ENCODE measurements around the gene GRAP2.
"Not testable (repeated sequence)": the region's sequence is repeated elsewhere in the genome, so short reads cannot be mapped to it uniquely, and the experiment has no call there.

The GRAP2 gene

GRCh38 chr22:39897841-39898240 lies 3.0 kb upstream of the GRAP2 start:
- no peak for DNase-seq (ENCODE audit: low spot score)

DNA sequence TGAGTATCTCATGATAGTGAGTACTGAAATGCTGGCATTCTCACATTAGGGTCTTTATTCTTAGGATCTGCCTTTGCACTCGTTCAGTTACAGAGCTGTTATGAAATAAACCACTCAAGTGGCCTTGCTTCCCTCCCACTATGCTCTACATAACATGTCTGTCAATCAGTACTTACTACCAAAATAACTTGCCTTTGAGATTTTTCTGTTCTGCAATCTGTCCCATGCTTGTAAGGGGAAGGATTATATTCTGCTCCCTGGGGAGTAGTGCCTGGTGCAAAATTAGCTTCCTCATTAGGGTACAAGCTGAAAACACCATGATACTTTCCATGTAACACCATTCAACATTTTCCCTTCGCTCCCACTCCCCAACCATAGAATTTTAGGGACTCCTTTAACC lies 1.9 kb upstream of the GRAP2 start:
- no peak for DNase-seq (ENCODE audit: low spot score)

DNA sequence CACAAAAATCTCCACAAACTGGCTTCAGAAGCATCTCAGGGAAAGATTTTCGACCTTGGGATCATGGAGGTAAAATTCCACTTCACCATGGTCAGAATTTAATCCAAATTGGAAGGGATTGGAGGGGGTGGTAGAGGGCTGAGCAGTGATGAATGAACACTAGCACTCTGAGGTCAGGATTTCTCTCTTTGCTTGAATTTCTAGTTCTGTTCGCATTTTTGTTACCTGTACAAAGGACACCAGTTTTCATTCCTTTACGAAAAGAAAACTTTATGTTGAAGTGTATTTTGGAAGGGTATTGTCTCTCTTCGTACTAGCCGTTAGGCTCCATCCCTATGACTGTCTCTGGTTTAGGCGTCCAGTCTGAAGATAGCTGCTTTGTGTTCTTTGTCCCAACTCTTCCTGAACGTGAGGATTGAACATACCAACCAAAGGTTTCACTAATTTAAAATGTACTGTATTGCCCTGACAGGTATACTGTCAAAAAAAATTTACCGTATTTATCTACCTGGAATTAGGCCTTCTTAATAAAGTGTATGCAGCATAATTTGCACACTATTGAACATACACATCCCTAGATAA lies 772 bp downstream of the GRAP2 start:
- DNase-seq (ENCODE audit: low spot score), result no peak

GRCh38 chr22:39904024-39904423 lies 3.1 kb downstream of the GRAP2 start:
- DNase-seq (ENCODE audit: low spot score), result not testable (repeated sequence)

DNA sequence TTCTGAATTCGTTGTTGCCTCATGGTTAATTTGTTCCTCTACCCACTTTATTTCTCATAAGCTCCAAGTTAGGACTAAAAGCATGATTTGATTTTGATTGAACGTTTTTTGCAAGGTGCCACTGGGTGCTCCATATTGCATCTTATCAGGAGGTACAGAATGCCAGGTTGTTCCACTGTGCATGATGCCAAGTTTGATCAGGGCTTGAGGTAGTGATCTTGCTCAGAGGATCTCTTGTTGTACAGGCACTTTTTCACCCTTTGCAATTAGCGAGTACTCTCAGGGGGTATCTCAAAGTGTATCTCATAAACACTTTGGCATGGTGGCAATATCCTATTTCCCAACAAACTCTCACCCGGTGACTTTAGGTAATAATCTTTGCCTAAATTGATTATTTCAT lies 4.0 kb downstream of the GRAP2 start:
- no peak for DNase-seq (ENCODE audit: low spot score)

DNA sequence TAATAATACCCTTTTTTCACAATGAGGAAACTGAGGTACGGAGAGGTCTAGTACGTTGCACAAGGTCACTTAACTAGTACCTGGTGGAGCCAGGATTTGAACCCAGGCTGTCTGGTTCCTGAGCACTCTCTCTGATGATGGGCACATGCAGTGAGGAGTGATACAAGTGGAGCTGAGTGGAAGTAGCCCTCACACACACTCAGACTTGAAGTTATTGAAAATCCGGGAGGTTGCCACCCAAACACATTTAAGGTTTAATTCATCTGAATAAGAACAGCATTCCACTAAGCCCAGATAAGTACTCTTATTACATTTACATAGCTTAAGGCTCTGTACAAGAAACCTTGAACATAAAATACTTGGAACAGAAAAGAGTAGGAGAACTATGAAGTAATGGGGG lies 4.8 kb downstream of the GRAP2 start:
- no peak for DNase-seq (ENCODE audit: low spot score)

DNA sequence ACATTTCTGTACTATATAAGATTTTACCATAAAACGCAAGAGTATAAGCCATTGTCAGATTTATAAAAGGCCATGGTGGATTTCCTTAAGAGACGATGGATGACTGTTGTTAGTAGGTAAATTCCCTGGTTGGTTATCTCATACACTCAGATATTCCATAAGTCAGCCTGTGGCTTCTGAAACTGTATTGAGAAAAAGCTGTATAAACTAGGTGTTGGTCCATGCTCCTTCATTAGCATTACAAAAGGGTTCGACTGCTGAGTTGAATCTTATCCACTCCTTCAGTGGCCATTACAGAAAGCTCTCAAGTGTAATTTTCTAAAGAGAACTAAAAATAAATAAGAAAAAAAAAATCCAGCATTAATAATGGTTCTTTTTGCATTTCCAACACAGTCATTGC lies 5.3 kb downstream of the GRAP2 start:
- DNase-seq (ENCODE audit: low spot score), result no peak

GRCh38 chr22:39907047-39907446 lies 6.2 kb downstream of the GRAP2 start:
- no peak for DNase-seq (ENCODE audit: low spot score)

- no peak for DNase-seq (ENCODE audit: low spot score)
Measured at GRCh38 chr22:39907605-39908097, 6.8 kb downstream of the GRAP2 start.

DNA sequence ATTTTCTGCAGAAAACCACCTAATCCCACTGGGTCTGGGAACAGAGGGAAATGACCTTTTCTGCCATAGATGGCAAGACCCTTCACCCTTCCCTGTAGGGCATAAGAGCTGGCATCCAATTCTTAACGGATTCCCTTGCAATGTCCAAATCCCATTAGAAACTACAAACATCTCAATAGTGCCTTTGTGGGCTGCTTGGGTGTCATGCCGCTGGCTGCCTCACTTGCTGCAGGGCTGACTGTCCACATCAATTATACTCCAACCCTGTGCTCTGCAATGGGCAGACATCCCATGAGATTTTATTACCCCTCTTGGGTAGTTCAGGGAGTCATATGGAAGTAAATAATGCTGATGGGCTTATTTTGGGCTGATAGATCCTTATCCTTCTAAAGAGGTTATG lies 7.3 kb downstream of the GRAP2 start:
- DNase-seq (ENCODE audit: low spot score), result no peak

GRCh38 chr22:39908737-39909136 lies 7.9 kb downstream of the GRAP2 start:
- no peak for DNase-seq (ENCODE audit: low spot score)

DNA sequence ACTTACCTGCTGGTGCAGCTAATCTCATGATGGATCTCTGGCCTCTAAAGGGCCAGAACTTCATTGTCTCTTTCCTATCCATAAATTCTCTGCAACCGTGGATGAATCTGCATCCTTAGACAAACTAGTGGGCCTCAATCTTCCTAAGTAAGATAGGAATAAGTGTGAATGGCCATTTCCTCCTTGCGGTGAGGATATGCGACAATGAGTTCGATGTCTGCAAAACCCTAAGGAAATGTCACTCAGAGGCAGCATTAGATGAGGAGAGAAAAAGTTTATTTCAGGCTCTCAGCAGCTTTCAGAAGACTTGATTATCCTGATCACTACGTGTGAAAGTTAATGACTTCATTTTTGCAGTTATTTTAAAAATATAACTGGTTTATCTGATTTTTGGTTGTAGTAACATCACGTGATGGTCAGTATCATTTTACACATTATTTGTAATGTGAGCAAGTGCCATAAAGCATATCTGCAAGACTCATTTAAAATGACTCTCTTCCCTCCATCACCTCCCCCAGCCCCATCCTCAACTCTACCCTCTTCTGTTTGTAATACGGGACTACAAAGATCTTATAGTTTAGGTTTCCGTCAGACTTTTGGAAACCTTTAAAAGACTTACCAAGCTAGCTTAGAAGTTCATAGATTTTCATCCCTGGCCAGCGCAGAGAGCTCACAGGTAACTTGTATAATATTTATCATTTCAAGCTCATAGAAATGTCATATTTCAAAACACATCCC lies 10.2 kb downstream of the GRAP2 start:
- DNase-seq (ENCODE audit: low spot score), result no peak

GRCh38 chr22:39913321-39913720 lies 12.4 kb downstream of the GRAP2 start:
- no peak for DNase-seq (ENCODE audit: low spot score)

DNA sequence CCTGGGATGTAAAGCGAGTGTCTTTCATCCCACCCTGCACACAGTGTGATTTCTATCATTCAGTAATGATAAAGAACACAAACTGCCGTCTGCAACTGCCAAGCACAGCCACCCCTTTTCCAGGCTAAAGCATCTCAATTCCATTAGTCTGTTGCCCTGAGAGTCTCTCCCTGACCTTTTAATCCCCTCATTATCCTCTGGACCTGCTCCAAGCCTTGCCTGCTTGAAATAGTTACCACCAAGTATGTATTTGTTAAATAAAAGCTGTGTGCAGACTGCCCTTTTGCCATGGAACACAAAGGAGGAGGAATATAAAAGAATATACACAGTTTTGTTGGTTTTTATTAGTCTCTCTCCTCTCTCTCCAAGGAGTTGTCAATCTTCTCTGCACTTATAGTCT lies 13.0 kb downstream of the GRAP2 start:
- DNase-seq (ENCODE audit: low spot score), result no peak

DNA sequence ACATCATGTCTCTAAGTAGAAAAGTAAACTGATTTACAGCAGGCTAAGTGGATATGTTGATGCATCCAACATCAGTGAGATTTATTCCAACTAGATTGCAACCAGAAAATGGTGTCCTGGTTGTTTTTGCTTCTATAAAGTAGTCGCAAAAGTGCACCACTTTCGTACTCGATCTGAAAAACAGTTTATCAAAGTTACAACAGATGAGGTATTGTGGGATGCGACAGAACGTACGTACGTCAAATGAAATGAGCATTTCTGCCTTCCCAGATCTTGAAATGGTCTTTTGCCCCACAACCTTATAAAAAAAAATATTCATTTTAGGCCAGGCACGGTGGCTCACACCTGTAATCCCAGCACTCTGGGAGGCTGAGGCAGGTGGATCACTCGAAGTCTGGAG lies 13.7 kb downstream of the GRAP2 start:
- no peak for DNase-seq (ENCODE audit: low spot score)

GRCh38 chr22:39915295-39915726 lies 14.4 kb downstream of the GRAP2 start:
- DNase-seq (ENCODE audit: low spot score), result no peak

DNA sequence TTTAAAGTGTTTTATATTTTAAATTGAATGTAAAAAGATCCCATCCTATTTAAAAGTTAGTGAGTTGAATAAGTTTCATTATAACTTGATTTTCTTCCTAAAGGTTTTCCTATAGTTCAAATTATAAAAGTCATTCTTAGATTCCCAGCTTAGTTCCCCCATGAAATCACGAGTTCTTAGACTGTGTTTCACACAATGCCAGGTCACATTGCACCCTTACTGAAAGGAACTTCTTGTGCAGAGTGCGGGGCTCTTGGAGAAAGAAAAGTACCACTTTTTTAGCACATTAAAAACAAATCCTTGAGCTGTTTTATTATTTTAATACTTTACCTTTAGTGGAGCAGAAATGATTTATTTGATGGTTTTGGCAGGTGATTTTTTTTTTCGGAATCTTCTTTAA lies 15.6 kb downstream of the GRAP2 start:
- no peak for DNase-seq (ENCODE audit: low spot score)

- no peak for DNase-seq (ENCODE audit: low spot score)
Measured at GRCh38 chr22:39917197-39917643, 16.3 kb downstream of the GRAP2 start.

DNA sequence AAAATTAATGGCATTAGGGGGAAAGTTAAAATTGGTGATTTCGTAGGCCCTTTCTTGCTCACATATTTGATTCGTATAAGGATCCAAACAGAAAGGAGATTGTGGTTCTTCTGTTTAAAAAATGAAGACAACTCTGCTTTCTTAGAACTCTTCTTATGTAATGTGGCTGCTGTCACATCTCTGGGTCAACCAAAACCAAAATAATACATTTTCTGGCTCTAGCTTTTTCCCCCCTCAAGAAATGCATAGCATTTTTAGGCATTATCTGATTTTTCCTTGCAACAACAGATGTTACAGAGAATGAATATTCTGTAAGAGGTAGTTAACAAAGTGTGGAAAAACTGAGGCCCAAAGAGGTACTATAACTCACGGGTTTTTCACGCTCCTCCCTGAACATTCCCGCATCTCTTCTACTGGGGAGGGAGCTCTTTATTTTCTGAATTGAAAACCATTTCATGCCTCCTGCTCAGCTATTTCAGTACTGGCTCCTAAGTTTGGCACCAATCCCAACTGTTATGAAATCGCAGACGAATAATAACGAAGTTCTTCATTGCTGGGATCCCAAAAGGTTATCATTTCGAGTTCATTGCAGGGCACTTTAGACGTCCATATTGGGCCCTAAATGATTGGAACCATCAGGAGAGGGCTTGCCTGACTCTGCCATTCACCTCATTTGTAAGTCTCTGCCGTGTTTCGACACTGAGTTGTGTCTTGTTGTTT lies 17.1 kb downstream of the GRAP2 start:
- DNase-seq (ENCODE audit: low spot score), result no peak

GRCh38 chr22:39920134-39920743 lies 19.4 kb downstream of the GRAP2 start:
- DNase-seq (ENCODE audit: low spot score), result no peak

DNA sequence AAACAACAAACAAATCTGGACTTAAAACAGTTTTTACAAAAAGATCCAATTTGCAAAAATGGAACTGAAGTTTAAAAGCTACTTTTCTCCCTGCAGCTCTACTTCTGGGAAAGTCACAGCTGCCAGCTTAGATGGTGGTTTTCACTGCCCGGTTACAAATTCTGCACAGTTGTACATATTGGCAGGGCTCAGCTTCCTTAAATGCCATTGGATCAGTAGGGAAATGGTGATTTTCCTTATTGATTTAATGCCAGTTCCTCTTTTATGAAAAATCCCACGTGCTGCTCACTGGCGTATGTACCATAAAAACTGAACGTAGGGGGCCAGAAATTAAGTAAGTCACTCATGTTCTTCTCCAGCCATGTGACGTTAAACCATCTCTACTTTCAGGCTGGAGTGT lies 22.8 kb downstream of the GRAP2 start:
- no peak for DNase-seq (ENCODE audit: low spot score)

GRCh38 chr22:39924286-39924685 lies 23.4 kb downstream of the GRAP2 start:
- DNase-seq (ENCODE audit: low spot score), result no peak

- DNase-seq (ENCODE audit: low spot score), result no peak
Measured at GRCh38 chr22:39925273-39925672, 24.4 kb downstream of the GRAP2 start.
